K562 (cell line): ENCODE data around the gene GP1BA. TPM values are rescaled to one million over a fixed set of nuclear protein-coding genes. Genes with fewer than 3 reads are reported as not detected.

Source experiments
- AFF4 ChIP-seq: sonication (generic); formaldehyde crosslinking; IDR thresholded peaks from 2 replicates; pipeline ENCODE4 v1.8.0; 2023; ENCODE audit warnings: mild to moderate bottlenecking, missing genetic modification reagents
- ARID2 ChIP-seq: fragments of 450-650 bp; IDR thresholded peaks from 2 replicates; pipeline ENCODE4 v1.6.1; 2017; ENCODE audit warnings: antibody characterized with exemption, mild to moderate bottlenecking
- CHAMP1 ChIP-seq: fragments of 450-650 bp; IDR thresholded peaks from 2 replicates; pipeline ENCODE4 v1.6.1; 2016; ENCODE audit warnings: mild to moderate bottlenecking
- CSDE1 ChIP-seq, 2 experiments: fragments of 450-650 bp; IDR thresholded peaks; 2 replicates each; pipeline ENCODE4 v1.6.1; 2016; ENCODE audit warnings: mild to moderate bottlenecking in 1 of 2
- CXXC5 ChIP-seq: fragments of 250-450 bp; sonication (Bioruptor Pico); IDR thresholded peaks from 2 replicates; pipeline ENCODE4 v1.8.0; 2022; ENCODE audit warnings: inconsistent platforms, mild to moderate bottlenecking, moderate library complexity
- EP300 ChIP-seq: IDR thresholded peaks from 2 replicates; pipeline ENCODE4 v1.6.1; 2012; ENCODE audit warnings: low read length, improper control_type of control experiment
- FOXK2 ChIP-seq, 2 experiments: fragments of 450-650 bp; IDR thresholded peaks in 1 of 2; conservative IDR thresholded peaks in 1 of 2; 2 replicates each; pipeline ENCODE4 v1.6.1; 2016; ENCODE audit warnings: low read depth in 2 of 2, mild to moderate bottlenecking in 1 of 2
- MED1 ChIP-seq: sonication (generic); formaldehyde crosslinking; IDR thresholded peaks from 2 replicates; pipeline ENCODE4 v1.8.1; 2023; ENCODE audit warnings: missing genetic modification reagents, borderline replicate concordance
- NUFIP1 ChIP-seq: fragments of 450-650 bp; IDR thresholded peaks from 2 replicates; pipeline ENCODE4 v1.6.1; 2018; ENCODE audit not compliant: partially characterized antibody
- PML ChIP-seq: IDR thresholded peaks from 2 replicates; pipeline ENCODE4 v1.6.1; 2012; ENCODE audit warnings: low read length, inconsistent platforms
- SMARCA5 ChIP-seq: fragments of 450-650 bp; IDR thresholded peaks from 2 replicates; pipeline ENCODE4 v1.6.1; 2016
- TAF9B ChIP-seq: fragments of 450-650 bp; IDR thresholded peaks from 2 replicates; pipeline ENCODE4 v1.6.1; 2018; ENCODE audit warnings: mild to moderate bottlenecking; ENCODE audit not compliant: partially characterized antibody
- TEAD2 ChIP-seq: fragments of 450-650 bp; IDR thresholded peaks from 2 replicates; pipeline ENCODE4 v1.6.1; 2016; ENCODE audit warnings: missing genetic modification characterization, control low read depth, missing compliant biosample characterization
- TOE1 ChIP-seq, 2 experiments: fragments of 450-650 bp in 1 of 2; sonication (generic) in 1 of 2; formaldehyde crosslinking in 1 of 2; IDR thresholded peaks; 2 replicates each; pipeline versions ENCODE4 v1.7.1 to v1.8.0; 2016 to 2022; ENCODE audit warnings: borderline replicate concordance in 2 of 2, mild to moderate bottlenecking in 2 of 2, antibody characterized with exemption in 1 of 2, inconsistent platforms in 1 of 2, low read depth in 1 of 2, missing genetic modification reagents in 1 of 2, moderate library complexity in 1 of 2
- ZFP36 ChIP-seq: fragments of 150-350 bp; IDR thresholded peaks from 2 replicates; pipeline ENCODE4 v1.6.1; 2018; ENCODE audit warnings: low read length, low read depth; ENCODE audit not compliant: partially characterized antibody
- ZNF699 ChIP-seq: fragments of 250-450 bp; sonication (Bioruptor Pico); IDR thresholded peaks from 2 replicates; pipeline ENCODE4 v1.8.0; 2021; ENCODE audit warnings: mild to moderate bottlenecking, moderate library complexity; ENCODE audit not compliant: insufficient replicate concordance
- polyA plus RNA-seq, 8 experiments: library from polyadenylated mRNA; depleted of rRNA in 4 of 8; stranded (reverse) in 5 of 8; unstranded in 3 of 8; fragments of >200 nt; fragmentation: Nextera tagmentation in 2 of 8; fragmentation: Illumina TruSeq in 1 of 8; extraction: Ambion mirVana in 2 of 8; extraction: Trizol in 1 of 8; gene quantifications; 2 replicates each; pipeline versions ENCODE4 v1.2.1 to v1.2.3, GENCODE V29; 2011 to 2014; ENCODE audit warnings: inconsistent platforms in 1 of 8, missing spikeins in 1 of 8
- total RNA-seq, 7 experiments: library from RNA; depleted of rRNA in 6 of 7; stranded (reverse); fragments of >200 nt in 6 of 7; fragmentation: Illumina TruSeq in 2 of 7; extraction: Trizol in 2 of 7; gene quantifications; 2 replicates each; pipeline versions ENCODE4 v1.2.1 to v1.2.3, GENCODE V29; 2011 to 2021; ENCODE audit warnings: low replicate concordance in 1 of 7

Gene GP1BA
- total and polyA plus RNA-seq, 9 of the 15 experiments (the other 6 are each of a cell fraction or from before 2014, with no cell fraction given), result 0.01 TPM; not detected in 8

GRCh38 chr17:4897198-4897687 lies 34.8 kb upstream of the GP1BA start (continued):
- TF ChIP-seq TOE1 (IDR thresholded peaks at IDR 0.05; ENCODE audit: borderline replicate concordance) (0 out of 2 replicates have a peak, but pooled peaks have one; percentile 43), TOE1 (CRISPR knock-in tag; IDR thresholded peaks at IDR 0.05; ENCODE audit: borderline replicate concordance, low read depth) (no peak), MED1 (no peak), CSDE1 (IDR thresholded peaks at IDR 0.05) (no peak), ARID2 (no peak), TEAD2 (tag) (no peak), AFF4 (CRISPR knock-in tag) (no peak), CHAMP1 (no peak), ZFP36 (no peak), CXXC5 (CRISPR knock-in tag) (no peak), ZNF699 (no peak), SMARCA5 (no peak), EP300 (no peak), TAF9B (no peak), PML (no peak), FOXK2 (conservative IDR thresholded peaks at IDR 0.05 in 1 of 2, IDR thresholded peaks at IDR 0.05 in 1 of 2; ENCODE audit: low read depth in 2 of 2) (no peak), NUFIP1 (no peak)
